Adipose tissue (tissue), 3 donors: Measurements from ENCODE around the gene SPSB2. TPM values are rescaled to one million over a fixed set of nuclear protein-coding genes. Genes with fewer than 3 reads are reported as not detected.

Source experiments
- H3K27ac ChIP-seq: one replicate; pipeline ENCODE4 v1.5.1; 2013; ENCODE audit warnings: low read depth, low read length
- WGBS, 3 donors: extraction: QIAGEN DNeasy Blood & Tissue Kit; methylation state at CpG; one replicate each; pipeline ENCODE4 v1.1.7; 2013; 5-methylcytosine and 5-hydroxymethylcytosine counted together
- polyA plus RNA-seq, 3 donors: library from polyadenylated mRNA; stranded (reverse); fragments of 200-250 nt; gene quantifications; one replicate each; pipeline ENCODE4 v1.2.3, GENCODE V29; 2013
- donor health status: healthy with polysubstance abuse.
- donor health status: Bipolar disorder and iron deficiency.
- donor health status: healthy.

SPSB2 gene
- polyA plus RNA-seq, 3 donors, result 5.4 to 6.2 (median 5.6) TPM

- no peak overlapping the region for H3K27ac ChIP-seq
These were observed 12.2 kb downstream of the SPSB2 start for GRCh38 chr12:6860942-6861341.

GRCh38 chr12:6860116-6860515, 13.0 kb downstream of the SPSB2 start:
- WGBS, 3 donors, result 94 to 95% (median 95%) methylated on average over 9 of the region's 9 CpGs

More at GRCh38 chr12:6860942-6861341, 12.2 kb downstream of the SPSB2 start:
- WGBS, 3 donors, result 95 to 97% (median 96%) methylated on average over 7 of the region's 7 CpGs

GRCh38 chr12:6858799-6859198, 14.3 kb downstream of the SPSB2 start:
- H3K27ac ChIP-seq, result no peak overlapping the region
- WGBS, 3 donors, result 93 to 96% (median 94%) methylated on average over 2 of the region's 2 CpGs

More at GRCh38 chr12:6860116-6860515, 13.0 kb downstream of the SPSB2 start:
- H3K27ac ChIP-seq, result no peak overlapping the region

GRCh38 chr12:6855322-6855721, 17.8 kb downstream of the SPSB2 start:
- WGBS, 3 donors, result 88 to 94% (median 88%) methylated on average over 14 of the region's 14 CpGs
- no peak overlapping the region for H3K27ac ChIP-seq

- H3K27ac ChIP-seq, result no peak overlapping the region
- WGBS, 3 donors, result 57 to 81% (median 80%) methylated on average over 6 of the region's 6 CpGs
These were observed 19.1 kb downstream of the SPSB2 start for GRCh38 chr12:6854036-6854435.

GRCh38 chr12:6853626-6854025, 19.5 kb downstream of the SPSB2 start:
- 42 to 77% (median 66%) methylated on average over 1 of the region's 1 CpG for WGBS, 3 donors
- no peak overlapping the region for H3K27ac ChIP-seq

GRCh38 chr12:6852651-6853354, 20.3 kb downstream of the SPSB2 start:
- 1 to 3% (median 2%) methylated on average over 18 of the region's 18 CpGs for WGBS, 3 donors
- no peak overlapping the region for H3K27ac ChIP-seq

GRCh38 chr12:6851921-6852650, 21.0 kb downstream of the SPSB2 start, which contains the start of gene USP5:
TSS of gene USP5 (plus strand) at chr12:6852150. CDS start at chr12:6852180, 30 bp downstream.
- H3K27ac ChIP-seq, result peak within 1 kb of the TSS; percentile 74

GRCh38 chr12:6851153-6851920, 21.8 kb downstream of the SPSB2 start, which contains the start of gene CDCA3:
TSS of gene CDCA3 (minus strand) at chr12:6851286. CDS start at chr12:6850952, 334 bp downstream.
- 0% methylated on average over 37 of the region's 37 CpGs for WGBS, 3 donors

More at GRCh38 chr12:6851921-6852650, 21.0 kb downstream of the SPSB2 start, which contains the start of gene USP5:
- 0% methylated on average over 64 to 65 of the region's 65 CpGs for WGBS, 3 donors

GRCh38 chr12:6850796-6851152, 22.3 kb downstream of the SPSB2 start:
- H3K27ac ChIP-seq, result no peak overlapping the region
- WGBS, 3 donors, result 40 to 51% (median 40%) methylated on average over 16 of the region's 16 CpGs

More at GRCh38 chr12:6851153-6851920, 21.8 kb downstream of the SPSB2 start, which contains the start of gene CDCA3:
- H3K27ac ChIP-seq, result peak within 1 kb of the TSS; percentile 74

- WGBS, 3 donors, result 79 to 87% (median 84%) methylated on average over 10 of the region's 10 CpGs
These were observed 23.0 kb downstream of the SPSB2 start for GRCh38 chr12:6849976-6850560.

GRCh38 chr12:6849427-6849826, 23.7 kb downstream of the SPSB2 start:
- H3K27ac ChIP-seq, result no peak overlapping the region
- WGBS, 3 donors, result 66 to 95% (median 80%) methylated on average over 2 of the region's 2 CpGs

More at GRCh38 chr12:6849976-6850560, 23.0 kb downstream of the SPSB2 start:
- no peak overlapping the region for H3K27ac ChIP-seq

GRCh38 chr12:6847676-6848075, 25.4 kb downstream of the SPSB2 start:
- WGBS, 3 donors, result 93 to 96% (median 93%) methylated on average over 2 of the region's 2 CpGs
- H3K27ac ChIP-seq, result no peak overlapping the region

- H3K27ac ChIP-seq, result no peak overlapping the region
- 77 to 89% (median 89%) methylated on average over 7 of the region's 7 CpGs for WGBS, 3 donors
These were observed 26.7 kb downstream of the SPSB2 start for GRCh38 chr12:6846316-6846869.

GRCh38 chr12:6845395-6845794, 27.7 kb downstream of the SPSB2 start:
- 82 to 93% (median 86%) methylated on average over 11 to 17 of the region's 17 CpGs for WGBS, 3 donors
- H3K27ac ChIP-seq, result no peak overlapping the region

GRCh38 chr12:6843118-6843902, 29.8 kb downstream of the SPSB2 start:
- 78 to 80% (median 80%) methylated on average over 16 of the region's 16 CpGs for WGBS, 3 donors
- no peak overlapping the region for H3K27ac ChIP-seq

GRCh38 chr12:6842075-6842474, 31.0 kb downstream of the SPSB2 start:
- 71 to 95% (median 84%) methylated on average over 4 of the region's 4 CpGs for WGBS, 3 donors

More at GRCh38 chr12:6842075-6842474, 31.0 kb downstream of the SPSB2 start:
- H3K27ac ChIP-seq, result no peak overlapping the region
